Stimulated activated CD4-positive, alpha-beta T cell treated with anti-CD3 and anti-CD28 coated beads, TNF-alpha, amount 100 ng/mL, for 48 hours (primary cell): ENCODE measurements around the gene MYO16.
"Not testable (repeated sequence)": the region's sequence is repeated elsewhere in the genome, so short reads cannot be mapped to it uniquely, and the experiment has no call there.

Experiments
- DNase-seq, 3 donors: peaks; one replicate each; pipeline ENCODE4 v3.0.0-alpha.2; 2020; ENCODE audit warnings: low read depth in 3 of 3

MYO16 gene

GRCh38 chr13:109072505-109072904 is 443.1 kb downstream of the MYO16 start:
- no peak for DNase-seq

DNA sequence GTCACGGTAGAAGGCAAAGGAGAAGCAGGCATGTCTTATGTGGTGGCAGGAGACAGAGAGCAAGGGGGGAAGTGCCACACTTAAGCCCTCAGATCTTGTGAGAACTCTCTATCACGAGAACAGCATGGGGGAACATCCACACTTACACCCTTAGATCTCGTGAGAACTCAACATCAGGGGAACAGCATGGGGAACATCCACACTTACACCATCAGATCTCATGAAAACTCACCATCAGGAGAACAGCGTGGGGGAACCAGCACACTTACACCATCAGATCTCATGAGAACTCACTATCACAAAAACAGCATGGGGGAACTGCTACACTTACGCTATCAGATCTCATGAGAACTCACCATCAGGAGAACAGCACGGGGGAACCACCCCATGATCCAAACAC is 445.0 kb downstream of the MYO16 start:
- no peak for DNase-seq

GRCh38 chr13:109074853-109075252 is 445.4 kb downstream of the MYO16 start:
- DNase-seq: no peak

- no peak for DNase-seq
Observed at GRCh38 chr13:109087916-109088623, 458.7 kb downstream of the MYO16 start.

DNA sequence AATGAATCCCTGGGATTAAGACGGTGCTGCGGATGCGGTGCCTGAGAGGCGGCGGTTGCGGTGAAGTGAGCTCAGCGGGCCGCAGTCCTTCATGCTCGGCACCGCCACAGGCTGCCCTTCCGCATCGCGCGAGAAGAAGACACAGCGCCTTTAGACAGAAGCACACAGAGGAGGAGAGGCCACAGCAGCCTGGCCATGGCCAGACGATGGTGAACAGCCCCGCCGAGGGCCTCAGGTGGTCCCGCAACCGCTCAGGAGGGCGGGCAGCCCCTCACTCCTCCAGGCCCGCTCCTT is 459.2 kb downstream of the MYO16 start:
- DNase-seq: no peak

DNA sequence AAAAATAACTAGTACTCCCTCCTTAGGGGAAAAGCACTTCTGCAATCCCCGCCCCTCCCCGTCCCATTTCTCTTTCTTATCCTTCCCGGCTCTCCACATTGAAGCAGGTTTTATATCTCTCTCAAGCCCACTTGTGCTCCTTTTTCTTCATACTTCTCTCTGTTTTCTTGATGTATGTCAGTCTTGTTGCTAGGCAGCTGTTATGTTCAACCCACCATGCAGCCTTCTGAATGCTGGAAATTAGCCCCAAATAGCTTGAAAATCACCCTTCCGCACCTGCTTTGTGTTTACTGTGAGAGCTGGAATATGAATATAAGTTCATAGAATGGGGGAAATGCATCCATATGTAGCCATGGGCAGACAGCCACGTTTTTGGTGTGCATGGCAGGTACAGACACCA is 461.4 kb downstream of the MYO16 start:
- no peak for DNase-seq

DNA sequence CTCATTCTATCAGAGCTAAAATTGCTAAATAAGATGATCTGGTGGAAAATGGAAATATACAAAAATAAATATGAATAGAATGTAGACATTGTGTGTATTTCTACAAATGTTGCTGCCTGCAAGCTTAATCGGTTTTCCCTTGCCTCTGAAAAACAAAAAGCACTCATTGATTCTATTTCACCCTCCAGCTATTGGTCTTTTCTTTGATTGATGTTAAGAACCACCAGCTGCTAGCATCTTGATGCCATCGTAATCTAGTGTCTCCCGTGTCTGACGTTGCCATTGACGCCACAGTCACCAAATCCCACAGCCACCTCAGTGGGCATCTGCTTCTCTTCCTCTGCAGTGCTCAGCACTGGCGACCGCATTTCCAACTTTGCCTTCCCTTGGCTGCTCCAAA is 461.8 kb downstream of the MYO16 start:
- no peak for DNase-seq

- DNase-seq: not testable (repeated sequence)
Observed at GRCh38 chr13:109092186-109092585, 462.8 kb downstream of the MYO16 start.

DNA sequence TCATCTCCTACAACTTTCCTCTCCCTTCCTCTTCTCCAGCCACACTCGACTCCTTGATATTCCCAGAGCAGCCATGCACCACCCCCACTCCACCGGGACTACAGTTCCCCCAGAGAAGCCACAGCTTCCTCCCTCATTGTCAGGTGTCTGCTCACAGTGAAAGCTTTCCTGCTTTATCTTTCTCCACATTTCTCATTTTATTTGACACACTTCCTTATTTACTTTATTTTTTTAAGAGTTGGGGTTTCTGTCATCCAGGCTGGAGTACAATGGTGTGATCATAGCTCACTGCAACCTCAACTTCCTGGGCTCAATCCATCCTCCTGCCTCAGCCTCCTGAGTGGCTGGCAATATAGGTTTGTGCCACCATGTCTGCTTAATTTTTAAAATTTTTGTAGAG is 464.6 kb downstream of the MYO16 start:
- no peak for DNase-seq

- no peak for DNase-seq
Observed at GRCh38 chr13:109095126-109095525, 465.7 kb downstream of the MYO16 start.

DNA sequence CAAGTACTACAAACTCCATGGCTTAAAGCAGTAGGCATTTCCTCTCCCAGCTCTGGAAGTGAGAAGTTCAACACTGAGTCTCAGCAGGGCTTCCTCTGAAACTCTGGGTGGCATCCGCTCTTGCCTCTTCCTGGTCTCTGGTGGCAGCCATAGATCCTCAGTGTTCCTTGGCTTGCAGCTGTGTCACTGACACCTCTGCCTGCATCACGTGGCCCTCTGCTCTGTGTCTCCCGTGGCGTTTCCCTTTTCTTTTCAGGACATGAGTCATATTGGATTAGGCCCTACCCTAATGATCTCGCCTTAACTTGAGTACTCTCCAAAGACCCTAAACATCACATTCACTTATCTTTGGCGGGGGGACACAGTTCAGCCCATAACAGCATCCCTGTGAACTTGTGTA is 466.7 kb downstream of the MYO16 start:
- no peak for DNase-seq

GRCh38 chr13:109100705-109101304 is 471.4 kb downstream of the MYO16 start:
- no peak for DNase-seq

- DNase-seq: no peak
Observed at GRCh38 chr13:109101550-109102144, 472.2 kb downstream of the MYO16 start.

- DNase-seq: no peak
Observed at GRCh38 chr13:109105899-109106298, 476.5 kb downstream of the MYO16 start.

- DNase-seq: no peak
Observed at GRCh38 chr13:109110159-109110558, 480.7 kb downstream of the MYO16 start.

DNA sequence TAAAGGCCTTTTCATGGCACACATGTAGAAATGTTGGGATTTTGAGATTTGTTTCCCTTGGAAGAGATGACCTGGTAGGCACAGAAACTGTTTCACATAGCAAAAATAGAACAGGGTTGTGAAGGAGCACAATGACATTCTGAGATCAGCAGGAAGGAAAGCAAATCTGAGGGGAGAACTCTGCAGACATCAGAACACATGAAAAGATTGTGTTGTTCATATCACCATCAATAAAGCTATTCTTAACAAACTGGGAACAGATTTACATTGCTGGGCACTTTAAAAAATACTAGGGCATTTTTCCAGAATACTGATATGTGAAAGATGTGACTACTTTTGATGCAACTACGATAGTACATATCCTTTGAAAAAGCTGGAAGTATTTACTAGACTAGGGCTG is 481.7 kb downstream of the MYO16 start:
- DNase-seq: no peak

GRCh38 chr13:109113427-109113826 is 484.0 kb downstream of the MYO16 start:
- DNase-seq: no peak

DNA sequence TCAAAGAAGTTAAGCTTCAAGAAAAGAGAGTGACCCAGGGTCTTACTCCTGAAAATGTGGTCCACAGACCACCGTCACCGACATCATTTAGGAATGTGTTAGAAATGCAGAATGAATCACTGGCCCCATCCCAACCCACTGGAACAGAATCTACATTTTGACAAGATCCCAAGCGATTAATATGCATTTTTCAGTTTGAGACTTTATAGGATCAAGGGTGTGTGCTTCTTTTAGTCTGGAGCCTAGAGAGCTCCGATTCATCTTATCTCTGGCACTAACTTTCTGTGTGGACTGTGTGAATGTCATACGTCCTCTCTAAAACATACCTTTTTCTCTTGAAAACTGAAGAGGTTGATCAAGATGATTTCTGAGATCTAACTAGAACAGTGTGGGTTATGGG is 484.8 kb downstream of the MYO16 start:
- no peak for DNase-seq

DNA sequence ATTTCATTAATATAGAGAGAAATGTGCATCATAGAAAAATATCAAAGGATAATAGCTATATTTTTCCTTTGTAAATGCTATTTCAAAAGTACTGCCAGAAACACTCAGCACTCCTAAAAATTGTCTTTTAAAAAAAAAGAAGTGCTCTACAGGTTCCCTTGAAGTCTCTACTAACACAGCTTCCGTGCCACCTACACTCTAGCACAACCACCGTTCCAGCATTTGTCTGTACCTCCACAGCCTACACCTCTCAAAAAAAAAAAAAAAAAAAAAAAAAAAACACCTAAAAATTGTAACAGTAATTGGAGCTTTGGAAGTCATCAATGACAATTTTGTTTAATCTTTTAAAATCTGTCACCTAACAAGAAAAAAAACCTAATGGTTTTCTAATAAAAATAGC is 485.6 kb downstream of the MYO16 start:
- no peak for DNase-seq

DNA sequence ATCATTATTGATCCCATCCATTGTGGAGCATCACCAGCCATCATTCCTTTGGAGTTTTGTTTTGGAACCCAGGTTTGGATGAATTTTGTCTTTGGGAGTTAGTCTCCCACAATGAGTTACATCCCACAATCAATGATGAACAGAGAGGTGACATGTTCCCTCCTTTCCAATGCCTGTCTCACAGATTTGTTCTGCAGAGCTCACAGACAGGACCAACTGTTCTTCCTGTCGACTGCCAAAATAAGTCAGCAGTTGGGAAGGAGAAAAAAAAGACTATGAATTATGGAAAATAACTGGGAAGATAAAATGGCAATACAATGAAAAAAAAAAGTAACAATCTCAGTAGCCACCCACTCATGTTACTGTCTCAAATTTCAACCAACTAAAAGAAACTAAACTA is 489.1 kb downstream of the MYO16 start:
- no peak for DNase-seq

GRCh38 chr13:109119896-109120295 is 490.5 kb downstream of the MYO16 start:
- no peak for DNase-seq

GRCh38 chr13:109121826-109122225 is 492.4 kb downstream of the MYO16 start:
- no peak for DNase-seq

DNA sequence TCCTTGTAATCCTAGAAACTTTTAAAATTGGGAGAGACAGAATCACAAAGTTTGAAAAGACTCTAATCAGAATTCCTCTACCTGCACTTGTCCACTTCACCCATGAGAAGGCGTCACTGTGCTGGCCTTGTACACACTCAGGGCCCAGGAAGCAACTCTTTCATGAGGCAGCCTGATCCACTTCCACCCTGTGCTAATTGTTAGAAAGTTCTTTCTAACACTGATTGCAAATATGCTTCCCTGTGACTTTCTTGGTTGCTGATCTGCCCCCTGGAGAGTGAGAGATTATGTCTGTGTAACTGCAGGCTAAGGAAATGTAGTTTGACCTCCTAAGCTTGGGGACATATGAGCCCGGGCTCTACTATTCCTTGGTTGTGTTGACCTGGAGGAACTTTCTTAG is 494.6 kb downstream of the MYO16 start:
- DNase-seq: no peak

DNA sequence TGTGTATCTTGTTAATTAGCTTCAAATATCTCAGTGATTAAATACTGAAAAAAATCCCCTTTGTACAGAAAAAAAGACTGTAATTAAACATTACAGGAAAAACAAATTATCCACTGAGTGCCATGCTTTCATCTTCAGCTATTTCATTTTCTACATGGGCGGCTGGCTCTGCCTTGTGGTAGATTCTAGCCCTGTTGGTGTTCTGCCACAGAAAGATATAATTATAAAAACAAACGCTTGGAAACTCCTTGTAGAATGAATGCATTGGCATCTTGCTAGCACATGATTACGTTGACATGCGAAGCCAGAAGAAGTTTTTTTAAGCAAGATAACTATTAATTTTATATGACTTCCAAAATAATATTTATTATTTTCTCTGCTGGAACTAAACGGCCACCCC is 496.8 kb downstream of the MYO16 start:
- DNase-seq: no peak
